ENCODE data around the gene TMEM131. TPM values are rescaled to one million over a fixed set of nuclear protein-coding genes. Genes with fewer than 3 reads are reported as not detected.

Gene TMEM131
- total RNA-seq, 4 donors from 2014 or later, result 10.3 to 39.2 (median 20.0) TPM

GRCh38 chr2:97910403-97911205 is 85.1 kb downstream of the TMEM131 start:
- Histone ChIP-seq H3K27me3 (no peaks in the 10 kb centered on the region), H3K4me3 (no peak overlapping the region), H3K9me3 (no peaks in the 10 kb centered on the region), H3K36me3 (no peaks in the 10 kb centered on the region), H3K4me1 (peaks cover 16 to 27% of the 10 kb centered on the region in 2 donors), H3K27ac (no peak overlapping the region)
- ATAC-seq (no peak), DNase-seq (no peak)
- in situ Hi-C loops (cut with MboI; ENCODE audit: low sequenced_read_pairs in 4 of 4) (no loop called here), intact Hi-C loops (cut with DNase I; ENCODE audit: low total_unique reads) (no loop called here)
- no peak for TF ChIP-seq CTCF (IDR thresholded peaks at IDR 0.05 in 4 of 5, conservative IDR thresholded peaks at IDR 0.05 in 1 of 5)

GRCh38 chr2:97908208-97908676 is 87.5 kb downstream of the TMEM131 start:
- ATAC-seq (no peak), DNase-seq (no peak)
- in situ Hi-C loops (cut with MboI; ENCODE audit: low sequenced_read_pairs in 4 of 4), result no loop called here
- Histone ChIP-seq H3K27ac (no peak overlapping the region), H3K36me3 (no peaks in the 10 kb centered on the region), H3K27me3 (no peaks in the 10 kb centered on the region), H3K9me3 (no peaks in the 10 kb centered on the region), H3K4me3 (no peak overlapping the region), H3K4me1 (peaks cover 6 to 15% of the 10 kb centered on the region in 2 donors)
- TF ChIP-seq POLR2A (IDR thresholded peaks at IDR 0.05), result no peak
- intact Hi-C loops (cut with DNase I; ENCODE audit: low total_unique reads), result no loop called here

- no peak for TF ChIP-seq CTCF (IDR thresholded peaks at IDR 0.05 in 4 of 5, conservative IDR thresholded peaks at IDR 0.05 in 1 of 5)
- TF ChIP-seq POLR2A (IDR thresholded peaks at IDR 0.05), result no peak
- Histone ChIP-seq H3K36me3 (no peaks in the 10 kb centered on the region), H3K4me1 (peaks cover 6 to 15% of the 10 kb centered on the region in 2 donors), H3K9me3 (no peaks in the 10 kb centered on the region), H3K27ac (no peak overlapping the region), H3K4me3 (no peak overlapping the region), H3K27me3 (no peaks in the 10 kb centered on the region)
- intact Hi-C loops (cut with DNase I; ENCODE audit: low total_unique reads), result no loop called here
- no peak for ATAC-seq
- in situ Hi-C loops (cut with MboI; ENCODE audit: low sequenced_read_pairs in 4 of 4), result no loop called here
- DNase-seq, result no peak
Observed at GRCh38 chr2:97907369-97908100, 88.2 kb downstream of the TMEM131 start.

- in situ Hi-C loops (cut with MboI; ENCODE audit: low sequenced_read_pairs in 4 of 4) (no loop called here), intact Hi-C loops (cut with DNase I; ENCODE audit: low total_unique reads) (no loop called here)
- no peak for DNase-seq
- ATAC-seq, result peak in 1 of 2 donors; percentile 46
- no peaks in the 10 kb centered on the region for H3K9me3 ChIP-seq
- H3K4me3 ChIP-seq, result no peak overlapping the region
- peak overlapping the region; percentile 25 to 50 (median 43) for H3K27ac ChIP-seq
- H3K36me3 ChIP-seq, result no peaks in the 10 kb centered on the region
- peaks cover 6 to 15% of the 10 kb centered on the region in 2 donors for H3K4me1 ChIP-seq
- TF ChIP-seq POLR2A (IDR thresholded peaks at IDR 0.05) (no peak), CTCF (IDR thresholded peaks at IDR 0.05 in 4 of 5, conservative IDR thresholded peaks at IDR 0.05 in 1 of 5) (no peak)
- no peaks in the 10 kb centered on the region for H3K27me3 ChIP-seq
Observed at GRCh38 chr2:97906307-97906706, 89.4 kb downstream of the TMEM131 start.

- no peak for DNase-seq
- no peak for TF ChIP-seq POLR2A (IDR thresholded peaks at IDR 0.05)
- Histone ChIP-seq H3K4me3 (no peak overlapping the region), H3K27ac (no peak overlapping the region), H3K36me3 (no peaks in the 10 kb centered on the region), H3K9me3 (no peaks in the 10 kb centered on the region), H3K4me1 (peaks cover 6 to 15% of the 10 kb centered on the region in 2 donors), H3K27me3 (no peaks in the 10 kb centered on the region)
- intact Hi-C loops (cut with DNase I; ENCODE audit: low total_unique reads) (no loop called here), in situ Hi-C loops (cut with MboI; ENCODE audit: low sequenced_read_pairs in 4 of 4) (no loop called here)
- ATAC-seq, result no peak
Observed at GRCh38 chr2:97905294-97905693, 90.5 kb downstream of the TMEM131 start.
